CMK (cell line): ENCODE data around the gene VCY.
"Not testable (repeated sequence)": the region's sequence is repeated elsewhere in the genome, so short reads cannot be mapped to it uniquely, and the experiment has no call there.

ENCODE experiments used
- DNase-seq: peaks from one replicate; pipeline ENCODE4 v3.0.0-alpha.2; 2010; ENCODE audit warnings: low read depth

Gene VCY

GRCh38 chrY:13986373-13986772 lies at the start of gene VCY:
VCY (minus strand) TSS chrY:13986473; CDS start chrY:13986440, 33 bp downstream.
- not testable (repeated sequence) for DNase-seq

DNA sequence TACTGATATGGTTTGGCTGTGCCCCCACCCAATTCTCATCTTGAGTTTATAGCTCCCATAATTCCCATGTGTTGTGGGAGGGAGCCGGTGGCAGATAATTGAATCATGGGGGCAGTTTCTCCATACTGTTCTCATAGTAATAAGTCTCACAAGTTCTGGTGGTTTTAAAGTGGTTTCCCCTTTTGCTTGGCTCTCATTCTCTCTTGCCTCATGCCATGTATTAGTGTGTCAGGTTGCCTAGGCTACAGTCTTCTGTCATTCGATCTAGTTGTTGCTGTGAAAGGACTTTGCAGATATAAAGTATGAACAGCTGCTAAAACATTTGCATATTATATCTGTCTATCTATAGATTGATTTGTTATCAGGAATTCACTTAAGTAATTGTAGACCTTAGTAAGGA lies 44.1 kb upstream of the VCY start:
- not testable (repeated sequence) for DNase-seq

- not testable (repeated sequence) for DNase-seq
Observed at GRCh38 chrY:14011916-14012315, 25.6 kb upstream of the VCY start.

DNA sequence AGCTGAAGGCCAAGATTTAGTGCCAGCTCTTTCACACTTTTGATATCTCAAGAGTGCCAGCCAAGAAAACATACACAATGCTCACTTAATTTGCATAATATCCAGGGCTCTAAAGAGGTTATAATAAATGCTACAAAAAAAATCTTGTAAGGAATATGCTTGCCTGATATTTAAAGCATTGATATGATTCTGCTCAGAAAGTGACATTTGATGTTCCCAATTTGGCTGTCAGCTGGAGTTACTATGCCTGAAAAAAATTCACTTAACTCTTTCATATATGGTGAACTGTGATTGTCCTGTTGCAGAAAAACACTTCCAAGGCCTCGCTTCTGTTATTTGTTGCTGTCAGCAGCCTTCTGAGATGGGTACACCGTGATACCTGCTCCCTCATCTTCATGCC lies 43.9 kb downstream of the VCY start:
- DNase-seq: not testable (repeated sequence)
